Ovary (tissue), 3 donors: ENCODE measurements around the gene CCSER2.

Experiments
- CTCF ChIP-seq, 3 donors: fragments of 450-650 bp in 2 of 3; fragments of 200-600 bp in 1 of 3; IDR thresholded peaks; one replicate each; pipeline versions ENCODE4 v1.5.1 to v1.8.0; 2016 to 2022; ENCODE audit warnings: antibody characterized with exemption in 3 of 3, mild to moderate bottlenecking in 1 of 3
- POLR2A ChIP-seq: fragments of 450-650 bp; IDR thresholded peaks from one replicate; pipeline ENCODE4 v1.6.1; 2017; ENCODE audit warnings: antibody characterized with exemption, mild to moderate bottlenecking, moderate library complexity
- donor health status: DM: no; HTN: no; CAD: no.

DNA sequence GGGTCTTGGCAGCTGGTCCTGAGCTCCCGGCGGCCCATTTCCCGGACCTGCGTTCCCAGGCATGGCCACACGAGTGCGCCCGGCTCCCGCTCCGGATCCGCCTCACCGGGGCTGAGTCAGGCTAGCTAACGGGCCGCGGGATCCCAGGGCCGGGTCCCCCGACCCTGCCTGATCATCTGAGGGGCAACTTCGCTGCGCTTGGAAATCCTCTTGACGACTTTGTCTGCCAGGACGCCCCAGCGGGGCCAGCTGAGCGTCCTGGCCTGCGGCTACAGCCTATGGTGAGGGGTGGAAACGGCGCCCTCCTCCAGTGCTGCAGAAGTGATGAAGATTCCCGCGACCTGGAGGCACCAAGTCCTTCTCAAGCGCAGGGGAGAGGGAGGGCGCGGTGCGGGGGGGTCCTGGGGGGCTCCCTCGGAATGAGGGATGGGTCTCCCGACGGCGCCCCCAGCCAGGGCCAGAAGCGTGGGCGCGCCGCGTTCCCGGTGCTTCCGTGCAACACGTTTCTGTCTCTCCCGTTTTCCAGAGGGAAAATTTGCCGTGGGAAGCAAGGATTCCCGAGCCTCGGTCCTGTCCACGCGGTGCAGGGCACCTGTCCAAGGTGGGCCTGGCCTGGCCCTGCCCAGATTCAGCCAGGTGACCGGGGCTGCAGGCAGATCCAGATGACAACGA, 212.4 kb downstream of the CCSER2 start:
- TF ChIP-seq POLR2A (no peak), CTCF (IDR thresholded peaks at IDR 0.05) (peak in 2 of 3 donors; percentile 50 to 56)
